Measurements from ENCODE around the gene TBC1D3B.
"Not testable (repeated sequence)": the region's sequence is repeated elsewhere in the genome, so short reads cannot be mapped to it uniquely, and the experiment has no call there.

TBC1D3B gene

DNA sequence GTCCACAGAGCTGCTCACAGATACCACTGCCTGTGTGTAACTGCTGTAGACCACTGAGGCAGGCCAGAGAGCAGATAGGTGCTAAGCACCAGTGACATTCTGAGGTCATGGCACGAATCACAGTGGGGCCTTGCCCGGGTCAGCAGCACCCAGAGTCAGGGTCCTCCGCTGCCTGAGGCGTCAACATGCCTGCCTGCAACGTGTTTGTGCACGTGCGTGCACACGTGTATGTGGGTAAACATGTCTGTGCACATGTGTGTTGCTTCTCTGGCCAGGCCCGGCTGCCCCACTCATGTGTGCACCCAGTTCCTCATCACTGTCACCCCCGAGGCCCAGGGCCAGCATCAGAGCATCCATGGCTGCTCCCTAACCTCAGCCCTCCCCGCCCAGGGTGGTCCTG lies at the start of gene TBC1D3B:
Gene TBC1D3B, minus strand, starts transcription at position 101 of the 400 bp plus-strand sequence. CDS start 1,586 bp downstream, outside the sequence.
- peaks cover 13% of the 10 kb centered on the region for H3K27me3 Mint-ChIP-seq (ENCODE audit: low read depth)
- H3K4me1 Mint-ChIP-seq; H3K4me3 Mint-ChIP-seq; H3K36me3 Mint-ChIP-seq (ENCODE audit: low read depth); H3K27ac Mint-ChIP-seq; H3K9me3 Mint-ChIP-seq: not testable (repeated sequence)

DNA sequence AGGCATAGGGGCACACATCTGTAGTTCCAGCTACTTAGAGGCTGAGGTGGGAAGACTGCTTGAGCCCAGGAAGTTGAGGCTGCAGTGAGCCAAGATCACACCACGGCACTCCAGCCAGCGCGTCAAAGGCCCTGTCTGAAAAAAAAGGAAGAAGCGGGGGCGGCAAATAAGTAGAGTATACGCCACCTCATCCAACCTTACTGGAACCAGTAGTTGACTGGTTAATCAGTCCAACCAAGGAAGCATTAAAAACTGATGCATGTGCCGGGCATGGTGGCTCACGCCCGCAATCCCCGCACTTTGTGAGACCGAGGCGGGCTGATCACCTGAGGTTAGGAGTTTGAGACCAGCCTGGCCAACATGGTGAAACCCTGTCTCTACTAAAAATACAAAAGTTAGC lies 46.5 kb upstream of the TBC1D3B start:
- not testable (repeated sequence) for H3K27me3 Mint-ChIP-seq (ENCODE audit: low read depth); H3K27ac Mint-ChIP-seq; H3K4me3 Mint-ChIP-seq; H3K4me1 Mint-ChIP-seq; H3K36me3 Mint-ChIP-seq (ENCODE audit: low read depth)
- H3K9me3 Mint-ChIP-seq: peaks cover 12% of the 10 kb centered on the region

DNA sequence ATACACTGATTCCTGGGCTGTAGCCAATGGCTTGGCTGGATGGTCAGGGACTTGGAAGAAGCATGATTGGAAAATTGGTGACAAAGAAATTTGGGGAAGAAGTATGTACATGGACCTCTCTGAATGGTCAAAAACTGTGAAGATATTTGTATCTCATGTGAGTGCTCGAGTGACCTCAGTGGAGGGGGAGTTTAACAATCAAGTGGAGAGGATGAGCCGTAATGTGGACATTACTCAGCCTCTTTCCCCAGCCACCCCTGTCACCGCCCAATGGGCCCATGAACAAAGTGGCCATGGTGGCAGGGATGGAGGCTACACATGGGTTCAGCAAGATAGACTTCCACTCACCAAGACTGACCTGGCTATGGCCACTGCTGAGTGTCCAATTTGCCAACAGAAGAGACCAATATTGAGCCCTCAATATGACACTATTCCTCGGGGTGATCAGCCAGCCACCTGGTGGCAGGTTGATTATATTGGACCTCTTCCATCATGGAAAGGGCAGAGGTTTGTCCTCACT lies 45.2 kb upstream of the TBC1D3B start:
- H3K27me3 Mint-ChIP-seq (ENCODE audit: low read depth); H3K4me1 Mint-ChIP-seq; H3K36me3 Mint-ChIP-seq (ENCODE audit: low read depth); H3K27ac Mint-ChIP-seq; H3K4me3 Mint-ChIP-seq: not testable (repeated sequence)
- H3K9me3 Mint-ChIP-seq: peaks cover 16% of the 10 kb centered on the region

DNA sequence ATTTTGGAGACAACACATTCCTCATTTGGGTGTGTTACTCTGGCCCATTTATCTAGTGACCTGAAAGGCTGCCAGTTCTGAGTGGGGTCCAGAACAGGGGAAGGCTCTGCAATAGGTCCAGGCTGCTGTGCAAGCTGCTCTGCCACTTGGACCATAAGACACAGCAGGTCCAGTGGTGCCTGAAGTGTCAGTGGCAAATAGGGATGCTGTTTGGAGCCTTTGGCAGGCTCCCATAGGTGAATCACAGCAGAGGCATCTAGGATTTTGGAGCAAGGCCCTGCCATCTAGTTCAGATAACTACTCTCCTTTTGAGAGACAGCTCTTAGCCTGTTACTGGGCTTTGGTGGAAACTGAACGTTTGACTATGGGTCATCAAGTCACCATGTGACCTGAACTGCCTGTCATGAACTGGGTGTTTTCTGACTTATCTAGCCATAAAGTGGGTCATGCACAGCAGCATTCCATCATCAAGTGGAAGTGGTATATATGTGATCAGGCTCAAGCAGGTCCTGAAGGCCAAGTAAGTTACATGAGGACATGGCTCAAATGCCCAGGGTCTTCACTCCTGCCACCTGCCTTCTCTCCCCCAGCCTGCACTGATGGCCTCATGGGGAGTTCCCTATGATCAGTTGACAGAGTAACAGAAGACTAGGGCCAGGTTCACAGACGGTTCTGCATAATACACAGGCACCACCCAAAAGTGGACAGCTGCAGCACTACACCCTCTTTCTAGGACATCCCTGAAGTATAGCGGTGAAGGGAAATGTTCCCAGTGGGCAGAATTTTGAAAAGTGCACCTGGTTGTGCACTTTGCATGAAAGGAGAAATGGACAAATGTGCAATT lies 44.5 kb upstream of the TBC1D3B start:
- H3K36me3 Mint-ChIP-seq (ENCODE audit: low read depth); H3K4me3 Mint-ChIP-seq; H3K27ac Mint-ChIP-seq; H3K4me1 Mint-ChIP-seq: not testable (repeated sequence)
- H3K27me3 Mint-ChIP-seq (ENCODE audit: low read depth): peaks cover 12% of the 10 kb centered on the region
- H3K9me3 Mint-ChIP-seq: peaks cover 16% of the 10 kb centered on the region

DNA sequence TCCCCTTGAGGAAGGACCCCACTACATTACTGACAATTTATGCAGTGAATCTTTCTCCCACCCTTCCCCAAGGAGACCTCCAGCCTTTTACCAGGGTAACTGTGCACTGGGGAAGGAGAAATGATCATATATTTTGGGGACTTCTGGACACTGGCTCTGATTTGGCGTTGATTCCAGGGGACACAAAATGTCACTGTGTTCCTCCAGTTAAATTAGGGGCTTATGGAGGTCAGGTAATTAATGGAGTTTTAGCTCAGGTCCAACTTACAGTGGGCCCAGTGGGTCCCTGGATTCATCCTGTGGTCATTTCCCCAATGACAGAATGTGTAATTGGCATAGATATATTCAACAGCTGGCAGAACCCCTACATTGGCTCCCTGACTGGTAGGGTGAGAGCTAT lies 43.1 kb upstream of the TBC1D3B start:
- not testable (repeated sequence) for H3K36me3 Mint-ChIP-seq (ENCODE audit: low read depth); H3K27ac Mint-ChIP-seq; H3K4me1 Mint-ChIP-seq; H3K4me3 Mint-ChIP-seq
- Mint-ChIP-seq H3K27me3 (ENCODE audit: low read depth) (peaks cover 20% of the 10 kb centered on the region), H3K9me3 (peaks cover 16% of the 10 kb centered on the region)

DNA sequence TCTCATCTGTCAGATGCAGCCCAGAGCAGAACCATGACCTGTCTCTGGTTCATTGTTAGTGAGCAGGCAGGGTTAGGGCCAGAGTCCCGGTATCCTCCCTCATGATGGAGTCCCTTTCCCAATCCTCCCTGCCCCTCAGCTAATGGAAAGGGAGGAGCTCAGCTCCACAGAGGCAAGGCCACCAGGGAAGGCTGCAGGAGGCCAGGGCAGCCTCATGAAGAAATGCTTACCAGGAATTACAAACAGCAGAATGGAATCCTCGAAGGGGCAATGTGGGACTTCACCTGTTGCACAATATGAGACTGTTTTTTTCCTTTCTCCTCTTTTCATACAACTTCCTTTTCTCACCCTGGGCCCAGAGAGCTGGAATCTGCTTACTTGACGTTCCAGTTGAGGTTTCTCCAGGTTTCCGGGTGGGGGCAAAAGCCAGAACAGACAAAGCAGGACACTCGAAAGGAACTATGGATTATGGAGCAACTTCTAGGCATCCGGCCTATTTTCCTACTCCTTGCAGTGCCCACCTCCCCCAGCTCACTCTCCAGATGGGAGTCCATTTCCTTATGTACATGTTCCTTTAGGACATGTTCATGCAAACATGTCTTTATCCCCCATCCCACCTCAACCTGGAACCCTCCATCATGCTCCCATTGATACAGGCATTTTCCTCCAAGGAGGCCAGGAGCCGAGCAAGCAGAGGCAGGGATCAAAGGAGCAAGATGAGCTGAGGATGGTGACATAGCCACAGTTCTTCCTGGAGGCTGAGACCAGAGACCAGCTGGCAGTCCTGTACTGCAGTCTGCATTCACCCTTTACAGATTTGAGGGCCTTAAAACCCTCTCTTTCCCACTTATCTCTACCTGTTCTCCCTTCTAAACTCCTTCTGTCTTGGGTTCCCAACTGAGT lies 39.2 kb upstream of the TBC1D3B start:
- not testable (repeated sequence) for H3K36me3 Mint-ChIP-seq (ENCODE audit: low read depth); H3K4me1 Mint-ChIP-seq; H3K4me3 Mint-ChIP-seq; H3K27ac Mint-ChIP-seq
- peaks cover 38% of the 10 kb centered on the region for H3K27me3 Mint-ChIP-seq (ENCODE audit: low read depth)
- H3K9me3 Mint-ChIP-seq: peaks cover 16% of the 10 kb centered on the region

DNA sequence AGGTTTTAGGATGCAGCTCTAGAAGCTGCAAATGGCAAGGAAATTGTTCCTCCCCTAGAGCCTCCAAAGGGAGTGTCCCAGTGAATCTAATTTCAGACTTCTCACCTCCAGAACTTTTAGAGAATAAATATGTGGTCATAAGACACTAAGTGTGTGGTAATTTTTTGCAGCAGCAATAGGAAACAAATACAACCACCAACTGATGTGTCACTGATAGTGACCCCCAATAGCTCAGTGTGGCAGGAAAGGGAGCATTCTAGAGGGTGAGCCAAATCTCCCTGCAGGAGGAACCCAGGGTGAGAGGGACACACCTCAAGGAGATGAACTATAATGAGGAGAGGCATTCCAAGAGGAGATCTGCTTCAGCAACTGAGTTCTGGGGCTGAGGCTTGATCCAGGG lies 38.5 kb upstream of the TBC1D3B start:
- Mint-ChIP-seq H3K36me3 (ENCODE audit: low read depth) (no peaks in the 10 kb centered on the region), H3K27me3 (ENCODE audit: low read depth) (peaks cover 41% of the 10 kb centered on the region), H3K9me3 (peaks cover 16% of the 10 kb centered on the region), H3K4me1 (no peaks in the 10 kb centered on the region), H3K27ac (no peak overlapping the region), H3K4me3 (no peak overlapping the region)
- TF ChIP-seq, protein P1, sequence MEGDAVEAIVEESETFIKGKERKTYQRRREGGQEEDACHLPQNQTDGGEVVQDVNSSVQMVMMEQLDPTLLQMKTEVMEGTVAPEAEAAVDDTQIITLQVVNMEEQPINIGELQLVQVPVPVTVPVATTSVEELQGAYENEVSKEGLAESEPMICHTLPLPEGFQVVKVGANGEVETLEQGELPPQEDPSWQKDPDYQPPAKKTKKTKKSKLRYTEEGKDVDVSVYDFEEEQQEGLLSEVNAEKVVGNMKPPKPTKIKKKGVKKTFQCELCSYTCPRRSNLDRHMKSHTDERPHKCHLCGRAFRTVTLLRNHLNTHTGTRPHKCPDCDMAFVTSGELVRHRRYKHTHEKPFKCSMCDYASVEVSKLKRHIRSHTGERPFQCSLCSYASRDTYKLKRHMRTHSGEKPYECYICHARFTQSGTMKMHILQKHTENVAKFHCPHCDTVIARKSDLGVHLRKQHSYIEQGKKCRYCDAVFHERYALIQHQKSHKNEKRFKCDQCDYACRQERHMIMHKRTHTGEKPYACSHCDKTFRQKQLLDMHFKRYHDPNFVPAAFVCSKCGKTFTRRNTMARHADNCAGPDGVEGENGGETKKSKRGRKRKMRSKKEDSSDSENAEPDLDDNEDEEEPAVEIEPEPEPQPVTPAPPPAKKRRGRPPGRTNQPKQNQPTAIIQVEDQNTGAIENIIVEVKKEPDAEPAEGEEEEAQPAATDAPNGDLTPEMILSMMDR (IDR thresholded peaks at IDR 0.05; ENCODE audit: unreplicated experiment in 3 of 3): no peak

DNA sequence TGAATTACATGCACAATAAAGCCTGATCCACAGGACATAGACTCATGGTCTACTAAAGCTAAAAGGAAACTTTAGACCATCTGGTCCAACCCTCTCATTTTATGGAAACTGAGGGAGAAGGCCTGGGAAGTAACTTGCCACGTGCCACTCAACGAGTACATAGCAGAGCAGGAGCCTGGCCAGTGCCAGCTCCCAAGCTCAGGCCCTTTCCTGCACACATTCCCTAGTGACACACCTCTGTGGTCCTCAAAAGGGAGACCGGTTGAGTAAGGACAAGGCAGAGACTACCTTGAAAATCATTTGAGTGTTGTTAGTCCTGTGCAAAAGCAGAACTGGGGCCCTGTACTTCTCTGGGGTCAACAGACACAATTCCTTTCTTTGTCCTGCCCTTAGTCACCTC lies 37.3 kb upstream of the TBC1D3B start:
- H3K27me3 Mint-ChIP-seq (ENCODE audit: low read depth): peaks cover 42% of the 10 kb centered on the region
- TF ChIP-seq, protein P1 (IDR thresholded peaks at IDR 0.05; ENCODE audit: unreplicated experiment in 3 of 3): no peak
- H3K4me1 Mint-ChIP-seq: no peaks in the 10 kb centered on the region
- H3K9me3 Mint-ChIP-seq: peaks cover 8% of the 10 kb centered on the region
- H3K36me3 Mint-ChIP-seq (ENCODE audit: low read depth): no peaks in the 10 kb centered on the region
- no peak overlapping the region for H3K27ac Mint-ChIP-seq
- no peak overlapping the region for H3K4me3 Mint-ChIP-seq
